Body of pancreas (tissue), 4 donors: ENCODE data around the gene AKAP1. TPM values are rescaled to one million over a fixed set of nuclear protein-coding genes. Genes with fewer than 3 reads are reported as not detected.

ENCODE experiments used
- ATAC-seq: fragments of 150-250 bp; one replicate; pipeline ENCODE4 v1.9.1; 2016
- DNase-seq, 4 donors: peaks; one replicate each; pipeline ENCODE4 v3.0.0-alpha.2; 2019
- H3K27ac ChIP-seq, 4 donors: fragments of 200-600 bp; sonication (generic); 1 replicate in 3 of 4; 2 replicates in 1 of 4; pipeline versions ENCODE4 v1.5.1 to v1.6.1; 2016 to 2019; ENCODE audit warnings: mild to moderate bottlenecking in 1 of 4, mixed read lengths in 1 of 4, moderate library complexity in 1 of 4
- H3K27me3 ChIP-seq, 2 donors: fragments of 200-600 bp; sonication (generic); one replicate each; pipeline ENCODE4 v1.6.0; 2016; ENCODE audit warnings: mild to moderate bottlenecking in 1 of 2
- H3K36me3 ChIP-seq, 2 donors: fragments of 200-600 bp; sonication (generic); replicated peaks in 1 of 2; 2 replicates each; pipeline ENCODE4 v1.5.1; 2016; ENCODE audit warnings: low read depth in 2 of 2; ENCODE audit not compliant: insufficient read depth in 1 of 2
- H3K4me1 ChIP-seq: fragments of 200-600 bp; sonication (generic); one replicate; pipeline ENCODE4 v1.6.0; 2016
- H3K4me3 ChIP-seq, 2 donors: fragments of 200-600 bp; sonication (generic); 1 replicate in 1 of 2; 2 replicates in 1 of 2; pipeline ENCODE4 v1.5.1; 2016 to 2019
- H3K9me3 ChIP-seq, 3 donors: fragments of 200-600 bp; sonication (generic); 1 replicate in 2 of 3; 2 replicates in 1 of 3; pipeline ENCODE4 v1.5.1; 2016
- POLR2A ChIP-seq, 3 donors: fragments of 450-650 bp; IDR thresholded peaks; one replicate each; pipeline ENCODE4 v1.6.1; 2016; ENCODE audit warnings: antibody characterized with exemption in 3 of 3, mild to moderate bottlenecking in 2 of 3
- WGBS, 2 donors: methylation state at CpG; one replicate each; pipeline ENCODE4 v1.1.5; 2017; 5-methylcytosine and 5-hydroxymethylcytosine counted together
- intact Hi-C: fragments of 100-400 bp; cut with DNase I; formaldehyde crosslinking; loops from one replicate; pipeline ENCODE4 v1.15.1; 2023
- total RNA-seq, 2 donors: library from RNA; depleted of rRNA; stranded (reverse); fragments of >200 nt; gene quantifications; one replicate each; pipeline ENCODE4 v1.1.0, GENCODE V29; 2016
- TF ChIP-seq, protein P1 (sequence below), 7 experiments: fragments of 450-650 bp in 4 of 7; fragments of 200-600 bp in 3 of 7; sonication (generic) in 3 of 7; IDR thresholded peaks; one replicate each; pipeline ENCODE4 v1.5.1; 2016 to 2019; ENCODE audit warnings: antibody characterized with exemption in 7 of 7

Gene AKAP1
- total RNA-seq, 2 donors from 2014 or later: 24.4 to 48.5 TPM

- no peaks in the 10 kb centered on the region for H3K36me3 ChIP-seq
- 1 to 2% methylated on average over 21 to 45 of the region's 45 CpGs for WGBS, 2 donors
- TF ChIP-seq, protein P1, sequence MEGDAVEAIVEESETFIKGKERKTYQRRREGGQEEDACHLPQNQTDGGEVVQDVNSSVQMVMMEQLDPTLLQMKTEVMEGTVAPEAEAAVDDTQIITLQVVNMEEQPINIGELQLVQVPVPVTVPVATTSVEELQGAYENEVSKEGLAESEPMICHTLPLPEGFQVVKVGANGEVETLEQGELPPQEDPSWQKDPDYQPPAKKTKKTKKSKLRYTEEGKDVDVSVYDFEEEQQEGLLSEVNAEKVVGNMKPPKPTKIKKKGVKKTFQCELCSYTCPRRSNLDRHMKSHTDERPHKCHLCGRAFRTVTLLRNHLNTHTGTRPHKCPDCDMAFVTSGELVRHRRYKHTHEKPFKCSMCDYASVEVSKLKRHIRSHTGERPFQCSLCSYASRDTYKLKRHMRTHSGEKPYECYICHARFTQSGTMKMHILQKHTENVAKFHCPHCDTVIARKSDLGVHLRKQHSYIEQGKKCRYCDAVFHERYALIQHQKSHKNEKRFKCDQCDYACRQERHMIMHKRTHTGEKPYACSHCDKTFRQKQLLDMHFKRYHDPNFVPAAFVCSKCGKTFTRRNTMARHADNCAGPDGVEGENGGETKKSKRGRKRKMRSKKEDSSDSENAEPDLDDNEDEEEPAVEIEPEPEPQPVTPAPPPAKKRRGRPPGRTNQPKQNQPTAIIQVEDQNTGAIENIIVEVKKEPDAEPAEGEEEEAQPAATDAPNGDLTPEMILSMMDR (IDR thresholded peaks at IDR 0.05): no peak
- peak in 1 of 3 donors; percentile 15 for TF ChIP-seq POLR2A (IDR thresholded peaks at IDR 0.05)
- no peaks in the 10 kb centered on the region for H3K9me3 ChIP-seq
- H3K27ac ChIP-seq: peak overlapping the region; percentile 70 to 94 (median 88)
- intact Hi-C loops: no loop called here
- H3K4me3 ChIP-seq: peak overlapping the region; percentile 26 to 70
- DNase-seq: peak; percentile 33 to 46 (median 38)
- no peak for ATAC-seq
- H3K4me1 ChIP-seq: peaks cover 57% of the 10 kb centered on the region
- H3K27me3 ChIP-seq: no peaks in the 10 kb centered on the region
These were observed 1.3 kb downstream of the AKAP1 start for GRCh38 chr17:57086069-57086930.

DNA sequence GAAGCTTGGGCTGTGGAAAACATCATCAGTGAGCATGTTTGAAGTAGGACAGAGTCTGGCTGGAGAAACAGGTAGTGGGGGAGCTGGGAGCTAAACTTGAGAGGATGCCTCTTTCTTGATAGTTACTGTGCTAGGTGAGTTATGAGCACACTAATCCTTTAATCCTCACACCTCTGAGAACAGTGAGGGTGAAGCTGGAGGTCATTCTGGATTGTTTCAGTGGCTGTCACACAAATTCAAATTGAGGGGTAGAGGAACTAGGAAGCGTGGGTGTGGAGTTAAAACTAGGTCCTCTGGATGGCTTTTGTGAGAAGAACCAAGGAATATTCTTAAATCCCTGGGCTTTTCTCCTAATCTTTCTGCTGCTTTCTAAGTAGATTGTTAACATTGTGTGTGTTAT is 3.3 kb downstream of the AKAP1 start:
- no peak for ATAC-seq
- DNase-seq: no peak
- H3K36me3 ChIP-seq: no peaks in the 10 kb centered on the region
- H3K27me3 ChIP-seq: no peaks in the 10 kb centered on the region
- 96 to 100% methylated on average over 1 of the region's 1 CpG for WGBS, 2 donors
- intact Hi-C loops: no loop called here
- H3K4me1 ChIP-seq: peaks cover 73% of the 10 kb centered on the region
- H3K9me3 ChIP-seq: no peaks in the 10 kb centered on the region
- peak overlapping the region in 2 of 4 donors; percentile 38 to 43 for H3K27ac ChIP-seq
- no peak overlapping the region for H3K4me3 ChIP-seq
- no peak for TF ChIP-seq POLR2A (IDR thresholded peaks at IDR 0.05)
- TF ChIP-seq, protein P1 (IDR thresholded peaks at IDR 0.05): no peak

DNA sequence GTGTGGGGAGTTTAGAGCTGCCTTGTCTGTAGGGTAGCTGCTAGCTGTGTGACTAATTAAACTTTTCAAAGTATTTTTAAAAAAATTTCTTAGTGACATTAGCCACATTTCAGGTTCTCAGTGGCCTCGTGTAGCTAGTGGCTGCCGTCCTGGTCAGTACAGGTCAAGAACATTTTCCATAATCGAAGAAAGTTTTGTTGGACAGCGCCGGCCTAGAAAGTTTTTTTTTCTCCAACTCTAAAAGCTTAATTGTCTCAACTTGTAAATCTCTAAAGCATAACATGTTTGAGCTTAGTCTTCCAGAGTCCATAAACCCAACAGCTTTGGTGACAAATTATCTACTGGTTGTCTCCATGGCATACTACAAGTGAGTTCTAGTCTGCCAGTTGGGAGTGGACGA is 4.3 kb downstream of the AKAP1 start:
- Histone ChIP-seq H3K9me3 (no peaks in the 10 kb centered on the region), H3K27me3 (no peaks in the 10 kb centered on the region), H3K4me3 (no peak overlapping the region), H3K4me1 (peaks cover 69% of the 10 kb centered on the region), H3K27ac (no peak overlapping the region), H3K36me3 (no peaks in the 10 kb centered on the region)
- ATAC-seq (no peak), DNase-seq (no peak)
- 51 to 62% methylated on average over 6 of the region's 6 CpGs for WGBS, 2 donors
- TF ChIP-seq POLR2A (IDR thresholded peaks at IDR 0.05): no peak
- TF ChIP-seq, protein P1 (IDR thresholded peaks at IDR 0.05): no peak
- intact Hi-C loops: no loop called here

GRCh38 chr17:57090560-57091185 is 5.6 kb downstream of the AKAP1 start:
- Histone ChIP-seq H3K4me3 (no peak overlapping the region), H3K36me3 (no peaks in the 10 kb centered on the region), H3K9me3 (no peaks in the 10 kb centered on the region), H3K27me3 (no peaks in the 10 kb centered on the region), H3K27ac (peak overlapping the region in 3 of 4 donors; percentile 1 to 49 (median 19)), H3K4me1 (peaks cover 68% of the 10 kb centered on the region)
- DNase-seq (no peak), ATAC-seq (no peak)
- intact Hi-C loops: no loop called here
- TF ChIP-seq, protein P1 (IDR thresholded peaks at IDR 0.05): no peak
- TF ChIP-seq POLR2A (IDR thresholded peaks at IDR 0.05): no peak
- WGBS, 2 donors: 35 to 46% methylated on average over 4 of the region's 4 CpGs
